Left ventricle myocardium inferior (tissue), 1 donor: ENCODE measurements around the gene IRAK1. TPM values are rescaled to one million over a fixed set of nuclear protein-coding genes. Genes with fewer than 3 reads are reported as not detected.

ENCODE experiments used
- DNase-seq: peaks from one replicate; pipeline ENCODE4 v3.0.0-alpha.2; 2020
- H3K27ac ChIP-seq: fragments of 200-600 bp; replicated peaks from 2 replicates; pipeline ENCODE4 v1.8.0; 2021
- H3K27me3 ChIP-seq: fragments of 200-600 bp; 2 replicates; pipeline ENCODE4 v1.8.0; 2021; ENCODE audit warnings: low read depth
- H3K36me3 ChIP-seq: fragments of 200-600 bp; 2 replicates; pipeline ENCODE4 v1.8.0; 2021
- H3K4me1 ChIP-seq: fragments of 200-600 bp; 2 replicates; pipeline ENCODE4 v1.8.0; 2021
- H3K4me3 ChIP-seq: fragments of 200-600 bp; 2 replicates; pipeline ENCODE4 v1.8.0; 2021; ENCODE audit warnings: mild to moderate bottlenecking, moderate library complexity
- H3K9me3 ChIP-seq: fragments of 200-600 bp; replicated peaks from 2 replicates; pipeline ENCODE4 v1.8.0; 2021
- intact Hi-C: fragments of 100-400 bp; cut with micrococcal nuclease; formaldehyde crosslinking; loops from one replicate; pipeline ENCODE4 v1.11.0; 2022
- total RNA-seq: library from RNA; stranded (reverse); fragmentation: NEBNext Ultra II Directional; extraction: Animal tissue kit (Norgen Biotek cat#: 25700); gene quantifications from one replicate; pipeline ENCODE4 v1.2.1, GENCODE V29; 2021
- TF ChIP-seq, protein P1 (sequence below): fragments of 200-600 bp; IDR thresholded peaks from 2 replicates; pipeline ENCODE4 v1.8.0; 2021; ENCODE audit warnings: antibody characterized with exemption, mild to moderate bottlenecking, borderline replicate concordance
- donor health status: DM: no; HTN: yes; CAD: no; lungs with severe emphysema.

Gene IRAK1
- total RNA-seq, 1 donor from 2014 or later, result 40.6 TPM

DNA sequence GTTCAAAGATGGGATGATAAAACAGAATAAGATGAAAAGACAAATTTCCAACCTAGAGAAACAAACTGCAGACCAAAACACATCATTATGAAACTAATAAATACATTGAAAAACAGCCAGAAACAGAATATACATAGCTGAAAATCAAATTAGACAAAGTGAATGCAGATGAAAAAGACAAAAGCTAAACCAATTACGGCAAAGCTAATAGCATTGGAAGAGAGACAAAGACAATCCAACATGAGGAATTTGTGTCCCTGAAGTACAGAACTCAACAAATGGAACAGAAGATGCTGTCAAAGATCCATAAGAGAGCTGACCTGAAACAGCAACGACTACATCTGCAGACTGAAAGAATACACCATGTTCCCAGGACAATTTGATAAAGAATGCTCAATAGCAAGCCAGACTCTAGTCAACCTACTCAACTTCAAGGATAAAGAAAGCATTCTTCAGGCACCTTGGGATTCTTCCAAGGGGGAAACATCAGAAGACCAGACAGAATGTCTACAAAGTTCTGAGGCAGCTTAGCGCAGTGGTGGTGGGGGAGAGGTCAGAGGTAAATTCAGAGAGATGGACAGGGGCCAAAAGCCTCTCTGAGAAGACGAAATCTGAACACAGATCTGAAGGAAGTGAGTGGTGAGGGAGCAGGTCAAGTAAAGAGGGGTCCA, 27.4 kb upstream of the IRAK1 start:
- intact Hi-C loops, result no loop called here
- Histone ChIP-seq H3K27ac (peak overlapping the region; percentile 73), H3K36me3 (no peaks in the 10 kb centered on the region), H3K27me3 (no peaks in the 10 kb centered on the region), H3K9me3 (no peaks in the 10 kb centered on the region), H3K4me3 (no peak overlapping the region), H3K4me1 (peaks cover 98% of the 10 kb centered on the region)
- no peak for DNase-seq
- TF ChIP-seq, protein P1, sequence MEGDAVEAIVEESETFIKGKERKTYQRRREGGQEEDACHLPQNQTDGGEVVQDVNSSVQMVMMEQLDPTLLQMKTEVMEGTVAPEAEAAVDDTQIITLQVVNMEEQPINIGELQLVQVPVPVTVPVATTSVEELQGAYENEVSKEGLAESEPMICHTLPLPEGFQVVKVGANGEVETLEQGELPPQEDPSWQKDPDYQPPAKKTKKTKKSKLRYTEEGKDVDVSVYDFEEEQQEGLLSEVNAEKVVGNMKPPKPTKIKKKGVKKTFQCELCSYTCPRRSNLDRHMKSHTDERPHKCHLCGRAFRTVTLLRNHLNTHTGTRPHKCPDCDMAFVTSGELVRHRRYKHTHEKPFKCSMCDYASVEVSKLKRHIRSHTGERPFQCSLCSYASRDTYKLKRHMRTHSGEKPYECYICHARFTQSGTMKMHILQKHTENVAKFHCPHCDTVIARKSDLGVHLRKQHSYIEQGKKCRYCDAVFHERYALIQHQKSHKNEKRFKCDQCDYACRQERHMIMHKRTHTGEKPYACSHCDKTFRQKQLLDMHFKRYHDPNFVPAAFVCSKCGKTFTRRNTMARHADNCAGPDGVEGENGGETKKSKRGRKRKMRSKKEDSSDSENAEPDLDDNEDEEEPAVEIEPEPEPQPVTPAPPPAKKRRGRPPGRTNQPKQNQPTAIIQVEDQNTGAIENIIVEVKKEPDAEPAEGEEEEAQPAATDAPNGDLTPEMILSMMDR, result no peak

DNA sequence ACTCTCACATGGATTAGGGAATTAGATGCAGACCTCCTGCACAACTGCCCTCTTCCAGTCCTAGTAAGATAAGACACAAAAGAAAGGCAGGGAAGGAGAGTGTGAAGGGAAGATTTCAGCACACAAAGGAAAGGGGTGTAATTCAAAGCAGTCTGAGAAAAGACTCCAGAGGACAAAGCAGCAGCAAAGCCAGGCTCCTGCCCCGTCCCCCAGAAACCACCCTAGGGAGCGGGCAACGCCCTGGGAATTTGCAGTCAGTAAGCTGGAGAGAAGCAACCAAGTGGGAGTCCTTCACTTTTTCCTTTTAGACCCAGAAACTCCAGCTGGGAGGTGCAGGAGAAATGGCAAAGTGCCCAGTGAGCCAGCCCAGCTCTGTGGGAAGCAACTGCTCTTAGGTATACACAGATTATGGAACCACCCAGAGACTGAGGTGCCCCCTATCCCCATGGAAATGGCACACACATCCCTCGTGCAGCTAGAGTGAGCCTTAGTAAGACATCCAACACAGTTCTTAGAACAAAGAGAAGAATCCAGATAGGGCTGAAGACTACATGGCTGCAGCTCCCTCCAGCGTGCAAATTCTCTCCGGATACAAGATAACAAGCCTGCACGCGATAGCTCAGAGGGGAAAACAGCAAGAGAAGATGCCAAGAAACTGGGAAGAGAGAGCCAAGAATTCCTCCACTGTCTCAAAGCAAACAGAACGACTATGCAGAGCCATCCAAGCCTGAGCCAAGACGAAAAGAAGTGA, 26.5 kb upstream of the IRAK1 start:
- H3K4me3 ChIP-seq, result peak overlapping the region; percentile 14
- no peaks in the 10 kb centered on the region for H3K9me3 ChIP-seq
- peak overlapping the region; percentile 73 for H3K27ac ChIP-seq
- no peaks in the 10 kb centered on the region for H3K27me3 ChIP-seq
- peaks cover 98% of the 10 kb centered on the region for H3K4me1 ChIP-seq
- DNase-seq, result peak; percentile 29
- H3K36me3 ChIP-seq, result no peaks in the 10 kb centered on the region
- TF ChIP-seq, protein P1, result peak; percentile 25
- intact Hi-C loops, result no loop called here

DNA sequence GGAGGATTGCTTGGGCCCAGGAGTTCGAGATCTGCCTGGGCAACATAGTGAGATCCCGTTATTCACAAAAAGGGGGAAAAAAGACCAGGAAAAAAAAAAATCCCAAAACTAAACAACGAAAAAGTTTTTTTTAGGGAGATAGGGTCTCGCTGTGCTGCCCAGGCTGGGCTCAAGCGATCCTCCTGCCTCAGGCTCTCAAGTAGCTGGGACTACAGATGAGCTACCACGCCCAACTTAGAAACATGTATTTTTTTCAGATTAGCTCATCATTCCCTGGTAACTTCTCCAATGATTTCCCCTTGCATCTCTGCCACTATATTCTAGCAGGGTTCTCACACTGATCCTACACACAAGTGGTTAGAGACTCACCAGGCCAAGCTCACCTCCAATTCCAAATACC, 24.4 kb upstream of the IRAK1 start:
- peaks cover 96% of the 10 kb centered on the region for H3K4me1 ChIP-seq
- H3K27ac ChIP-seq, result peak overlapping the region; percentile 38
- H3K4me3 ChIP-seq, result no peak overlapping the region
- H3K36me3 ChIP-seq, result no peaks in the 10 kb centered on the region
- DNase-seq, result no peak
- H3K9me3 ChIP-seq, result no peaks in the 10 kb centered on the region
- no peaks in the 10 kb centered on the region for H3K27me3 ChIP-seq
- intact Hi-C loops, result no loop called here
- TF ChIP-seq, protein P1, result no peak

DNA sequence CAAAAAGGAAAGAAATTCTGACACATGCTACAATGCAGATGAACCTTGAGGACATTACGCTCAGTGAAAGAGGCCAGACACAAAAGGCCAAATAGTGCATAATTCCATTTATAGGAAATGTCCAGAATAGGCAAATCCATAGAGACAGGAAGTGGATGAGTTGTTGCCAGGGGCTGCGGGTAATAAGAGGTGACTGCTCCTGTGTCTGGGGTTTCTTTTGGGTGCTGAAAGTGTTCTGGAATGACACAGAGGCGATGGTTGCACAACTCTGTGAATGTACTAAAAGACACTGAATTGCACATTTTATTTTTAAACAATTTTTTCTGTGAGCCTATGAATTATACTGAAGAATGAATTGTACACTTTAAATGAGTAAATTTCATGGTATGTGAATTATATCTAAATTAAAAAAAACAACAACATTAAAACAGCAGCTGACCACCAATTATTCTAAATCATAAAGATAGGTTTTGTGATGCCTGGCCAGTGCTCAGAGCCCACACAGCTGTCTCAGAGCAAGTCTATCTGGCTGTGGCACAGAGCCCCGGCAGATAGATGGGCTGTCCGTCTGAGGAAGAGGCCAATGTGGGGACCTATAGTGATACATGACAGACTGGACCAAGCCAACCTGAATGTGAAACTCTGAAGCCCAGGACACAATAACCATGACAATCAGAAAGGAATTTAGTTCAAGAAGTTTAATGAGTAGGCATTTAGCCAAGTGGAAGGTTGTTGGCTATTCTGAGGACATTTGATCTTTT, 23.5 kb upstream of the IRAK1 start:
- peak overlapping the region; percentile 38 for H3K27ac ChIP-seq
- no peak for DNase-seq
- no peaks in the 10 kb centered on the region for H3K27me3 ChIP-seq
- peaks cover 87% of the 10 kb centered on the region for H3K4me1 ChIP-seq
- H3K9me3 ChIP-seq, result no peaks in the 10 kb centered on the region
- TF ChIP-seq, protein P1, result no peak
- intact Hi-C loops, result no loop called here
- H3K4me3 ChIP-seq, result no peak overlapping the region
- no peaks in the 10 kb centered on the region for H3K36me3 ChIP-seq

DNA sequence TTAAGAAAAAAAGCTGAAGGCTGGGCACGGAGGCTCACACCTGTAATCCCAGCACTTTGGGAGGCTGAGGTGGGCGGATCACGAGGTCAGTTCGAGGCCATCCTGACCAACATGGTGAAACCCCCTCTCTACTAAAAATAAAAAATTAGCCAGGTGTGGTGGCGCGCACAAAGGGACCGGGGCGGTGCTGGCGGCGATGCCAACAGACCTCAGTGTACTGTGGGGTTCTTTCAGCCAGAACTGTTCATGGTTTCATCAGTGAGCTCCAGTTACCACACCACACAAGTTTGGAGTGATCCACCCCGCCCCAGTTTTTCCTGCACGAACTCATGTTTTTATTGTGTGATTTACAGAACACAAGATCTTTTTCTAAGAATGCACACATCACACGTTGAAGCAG, 21.2 kb upstream of the IRAK1 start:
- H3K27me3 ChIP-seq, result no peaks in the 10 kb centered on the region
- H3K9me3 ChIP-seq, result no peaks in the 10 kb centered on the region
- peaks cover 68% of the 10 kb centered on the region for H3K4me1 ChIP-seq
- H3K36me3 ChIP-seq, result no peaks in the 10 kb centered on the region
- H3K27ac ChIP-seq, result peak overlapping the region; percentile 38
- no peak for DNase-seq
- H3K4me3 ChIP-seq, result no peak overlapping the region
- intact Hi-C loops, result no loop called here
- TF ChIP-seq, protein P1, result no peak
